GM19043 (cell line): ENCODE data around the gene MARCKSL1.
A peak's percentile ranks its signal among the peaks of the same experiment; 100 is the strongest.
"Not testable (repeated sequence)": the region's sequence is repeated elsewhere in the genome, so short reads cannot be mapped to it uniquely, and the experiment has no call there.

ENCODE experiments used
- ATAC-seq: cut with Tn5 transposase; IDR thresholded peaks from one replicate; pipeline ENCODE4 v1.9.1; 2021; ENCODE audit warnings: low read depth; ENCODE audit not compliant: unreplicated experiment

Gene MARCKSL1

GRCh38 chr1:32291708-32292538 lies 44.1 kb downstream of the MARCKSL1 start, which contains the start of gene HDAC1:
Gene HDAC1, plus strand, starts transcription at chr1:32292083. Its CDS starts 87 bp downstream, at chr1:32292170.
- peak; percentile 98 for ATAC-seq

- no peak for ATAC-seq
Measured at GRCh38 chr1:32291145-32291707, 44.8 kb downstream of the MARCKSL1 start.

- no peak for ATAC-seq
Measured at GRCh38 chr1:32289256-32289655, 46.8 kb downstream of the MARCKSL1 start.

- ATAC-seq = no peak
Measured at GRCh38 chr1:32286763-32287162, 49.3 kb downstream of the MARCKSL1 start.

- ATAC-seq = no peak
Measured at GRCh38 chr1:32285658-32286057, 50.4 kb downstream of the MARCKSL1 start.

GRCh38 chr1:32284777-32285176 lies 51.3 kb downstream of the MARCKSL1 start:
- ATAC-seq = not testable (repeated sequence)
